Measurements from ENCODE around the gene ZCCHC7. TPM values are rescaled to one million over a fixed set of nuclear protein-coding genes. Genes with fewer than 3 reads are reported as not detected.
"Not testable (repeated sequence)": the region's sequence is repeated elsewhere in the genome, so short reads cannot be mapped to it uniquely, and the experiment has no call there.

ZCCHC7 gene
- 34.2 TPM for total RNA-seq

GRCh38 chr9:37119907-37120842 lies at the start of gene ZCCHC7:
Gene ZCCHC7, plus strand, starts transcription at chr9:37120574.
- intact Hi-C loops (cut with DNase I) = no loop called here
- ATAC-seq = peak; percentile 100

GRCh38 chr9:37074790-37075189 lies 45.6 kb upstream of the ZCCHC7 start:
- intact Hi-C loops (cut with DNase I); ATAC-seq; DNase-seq (ENCODE audit: low spot score): not testable (repeated sequence)

More at GRCh38 chr9:37119907-37120842, at the start of gene ZCCHC7:
- DNase-seq (ENCODE audit: low spot score) = peak; percentile 98

- intact Hi-C loops (cut with DNase I) = no loop called here
- DNase-seq (ENCODE audit: low spot score) (peak; percentile 95), ATAC-seq (peak; percentile 99)
Observed at GRCh38 chr9:37079370-37080164, 40.8 kb upstream of the ZCCHC7 start.

GRCh38 chr9:37080165-37080628 lies 40.2 kb upstream of the ZCCHC7 start:
- DNase-seq (ENCODE audit: low spot score) = peak; percentile 73
- ATAC-seq = peak; percentile 37
- intact Hi-C loops (cut with DNase I) = not testable (repeated sequence)

GRCh38 chr9:37081507-37081906 lies 38.9 kb upstream of the ZCCHC7 start:
- ATAC-seq; intact Hi-C loops (cut with DNase I); DNase-seq (ENCODE audit: low spot score): not testable (repeated sequence)

GRCh38 chr9:37082214-37082765 lies 38.1 kb upstream of the ZCCHC7 start:
- ATAC-seq = no peak
- DNase-seq (ENCODE audit: low spot score) = no peak
- intact Hi-C loops (cut with DNase I) = no loop called here

- DNase-seq (ENCODE audit: low spot score) (no peak), ATAC-seq (no peak)
- intact Hi-C loops (cut with DNase I) = no loop called here
Observed at GRCh38 chr9:37083654-37084053, 36.7 kb upstream of the ZCCHC7 start.

- intact Hi-C loops (cut with DNase I) = no loop called here
- no peak for DNase-seq (ENCODE audit: low spot score)
- no peak for ATAC-seq
Observed at GRCh38 chr9:37085233-37085632, 35.1 kb upstream of the ZCCHC7 start.

GRCh38 chr9:37092714-37093295 lies 27.6 kb upstream of the ZCCHC7 start:
- ATAC-seq; DNase-seq (ENCODE audit: low spot score); intact Hi-C loops (cut with DNase I): not testable (repeated sequence)

GRCh38 chr9:37094751-37095150 lies 25.6 kb upstream of the ZCCHC7 start:
- no peak for ATAC-seq
- intact Hi-C loops (cut with DNase I) = no loop called here
- no peak for DNase-seq (ENCODE audit: low spot score)

- DNase-seq (ENCODE audit: low spot score) (no peak), ATAC-seq (no peak)
- intact Hi-C loops (cut with DNase I) = no loop called here
Observed at GRCh38 chr9:37096628-37097027, 23.7 kb upstream of the ZCCHC7 start.

GRCh38 chr9:37097294-37097693 lies 23.1 kb upstream of the ZCCHC7 start:
- intact Hi-C loops (cut with DNase I) = no loop called here
- ATAC-seq = no peak

GRCh38 chr9:37100327-37100726 lies 20.0 kb upstream of the ZCCHC7 start:
- ATAC-seq (no peak), DNase-seq (ENCODE audit: low spot score) (no peak)
- intact Hi-C loops (cut with DNase I) = no loop called here

More at GRCh38 chr9:37097294-37097693, 23.1 kb upstream of the ZCCHC7 start:
- DNase-seq (ENCODE audit: low spot score) = no peak

GRCh38 chr9:37100741-37101140 lies 19.6 kb upstream of the ZCCHC7 start:
- intact Hi-C loops (cut with DNase I) = no loop called here
- no peak for DNase-seq (ENCODE audit: low spot score)
- no peak for ATAC-seq

GRCh38 chr9:37102486-37102885 lies 17.9 kb upstream of the ZCCHC7 start:
- intact Hi-C loops (cut with DNase I) = no loop called here
- no peak for ATAC-seq
- DNase-seq (ENCODE audit: low spot score) = no peak

- intact Hi-C loops (cut with DNase I) = no loop called here
- DNase-seq (ENCODE audit: low spot score) (no peak), ATAC-seq (no peak)
Observed at GRCh38 chr9:37104183-37104889, 16.0 kb upstream of the ZCCHC7 start.

GRCh38 chr9:37105234-37105633 lies 15.1 kb upstream of the ZCCHC7 start:
- ATAC-seq (no peak), DNase-seq (ENCODE audit: low spot score) (no peak)
- intact Hi-C loops (cut with DNase I) = no loop called here

GRCh38 chr9:37107701-37108100 lies 12.7 kb upstream of the ZCCHC7 start:
- intact Hi-C loops (cut with DNase I) = no loop called here
- no peak for ATAC-seq
- DNase-seq (ENCODE audit: low spot score) = no peak

Data from sciatic nerve (tissue), 2 donors.